NCI-H2029 treated with DMSO at 0.1 percent for 48 hours (cell line): Measurements from ENCODE around the gene NTM.
"Not testable (repeated sequence)": the region's sequence is repeated elsewhere in the genome, so short reads cannot be mapped to it uniquely, and the experiment has no call there.

Experiments used
- DNase-seq: peaks from one replicate; lab custom pipeline; 2025; lab: John Stamatoyannopoulos, UW

Gene NTM

DNA sequence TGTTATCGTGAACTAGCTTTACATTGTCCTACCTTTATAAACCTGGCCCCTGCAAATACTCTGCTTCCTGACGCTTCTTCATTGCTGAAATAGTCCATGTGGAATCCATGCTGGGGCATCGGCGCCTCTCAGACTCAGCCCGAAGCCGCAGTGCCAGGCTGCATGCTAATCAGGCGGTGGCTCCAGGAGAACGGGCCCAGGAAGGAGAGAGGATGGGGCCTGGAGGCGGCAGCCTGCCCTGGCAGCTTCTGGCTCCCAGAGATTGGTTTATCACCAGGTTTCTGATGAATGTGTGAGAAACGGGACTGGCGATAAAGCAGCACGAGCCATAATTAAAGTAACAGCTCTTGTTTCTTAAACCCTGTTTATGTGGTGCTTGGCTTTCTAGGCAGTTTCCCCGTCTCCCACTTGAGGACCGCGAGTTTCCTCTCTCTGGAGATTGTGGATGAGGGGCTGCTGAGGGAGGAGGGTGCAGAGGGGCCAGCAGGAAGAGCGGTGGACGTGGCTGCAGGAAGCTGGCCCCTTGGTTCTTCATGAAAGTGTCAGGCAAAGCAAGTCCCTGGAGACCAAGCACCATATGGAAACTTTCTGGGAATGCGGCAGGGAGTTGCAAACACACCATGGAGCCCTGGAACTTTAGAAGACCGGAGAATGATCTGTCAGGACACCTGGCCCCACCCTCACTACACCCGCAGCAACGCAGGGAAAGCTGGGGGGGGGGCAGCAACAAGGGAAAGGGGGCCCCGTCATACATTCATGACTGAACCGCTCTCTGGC lies 93.4 kb downstream of the NTM start:
- no peak for DNase-seq

- no peak for DNase-seq
These were observed 94.0 kb downstream of the NTM start for GRCh38 chr11:131464461-131464860.

GRCh38 chr11:131465039-131465438 lies 94.6 kb downstream of the NTM start:
- no peak for DNase-seq

DNA sequence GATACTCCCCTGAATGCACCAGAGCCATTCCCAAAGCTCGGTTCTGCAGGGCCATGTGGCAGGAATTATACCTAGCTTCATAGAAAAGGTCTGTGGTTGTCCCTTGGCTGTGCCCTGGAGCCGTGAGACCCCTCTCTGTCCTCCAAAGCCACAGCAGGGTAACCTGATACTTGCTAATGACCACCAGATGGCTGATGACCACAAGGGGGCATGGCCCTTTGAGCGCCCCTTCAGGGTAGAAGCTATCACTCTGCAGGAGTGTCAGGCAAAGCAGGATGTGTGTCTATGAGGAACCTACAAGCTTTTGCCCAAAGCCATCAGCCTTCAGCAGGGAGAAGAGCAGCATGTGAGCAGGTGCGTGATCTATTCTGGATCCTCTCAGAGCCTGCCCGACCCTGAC lies 95.3 kb downstream of the NTM start:
- no peak for DNase-seq

- no peak for DNase-seq
These were observed 97.4 kb downstream of the NTM start for GRCh38 chr11:131467645-131468394.

DNA sequence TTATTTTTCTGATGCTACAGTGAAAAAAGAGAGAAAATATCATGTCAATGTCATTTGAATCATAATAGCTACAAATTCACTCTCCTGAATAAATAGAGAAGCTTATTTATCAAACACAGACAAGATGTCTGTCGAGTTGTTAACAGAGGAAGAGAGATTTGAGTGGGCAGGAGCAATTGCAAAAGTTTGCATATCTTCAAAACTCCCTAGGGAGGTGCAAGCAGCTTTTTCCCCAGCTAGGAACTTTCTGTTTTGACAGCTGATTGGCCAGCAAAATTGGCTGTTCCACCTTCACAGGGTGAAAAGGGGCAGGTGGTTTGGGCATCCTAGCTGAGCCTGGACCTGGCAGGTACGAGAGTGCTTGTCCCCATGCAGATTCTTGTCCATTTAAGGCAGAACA lies 98.2 kb downstream of the NTM start:
- DNase-seq: no peak

DNA sequence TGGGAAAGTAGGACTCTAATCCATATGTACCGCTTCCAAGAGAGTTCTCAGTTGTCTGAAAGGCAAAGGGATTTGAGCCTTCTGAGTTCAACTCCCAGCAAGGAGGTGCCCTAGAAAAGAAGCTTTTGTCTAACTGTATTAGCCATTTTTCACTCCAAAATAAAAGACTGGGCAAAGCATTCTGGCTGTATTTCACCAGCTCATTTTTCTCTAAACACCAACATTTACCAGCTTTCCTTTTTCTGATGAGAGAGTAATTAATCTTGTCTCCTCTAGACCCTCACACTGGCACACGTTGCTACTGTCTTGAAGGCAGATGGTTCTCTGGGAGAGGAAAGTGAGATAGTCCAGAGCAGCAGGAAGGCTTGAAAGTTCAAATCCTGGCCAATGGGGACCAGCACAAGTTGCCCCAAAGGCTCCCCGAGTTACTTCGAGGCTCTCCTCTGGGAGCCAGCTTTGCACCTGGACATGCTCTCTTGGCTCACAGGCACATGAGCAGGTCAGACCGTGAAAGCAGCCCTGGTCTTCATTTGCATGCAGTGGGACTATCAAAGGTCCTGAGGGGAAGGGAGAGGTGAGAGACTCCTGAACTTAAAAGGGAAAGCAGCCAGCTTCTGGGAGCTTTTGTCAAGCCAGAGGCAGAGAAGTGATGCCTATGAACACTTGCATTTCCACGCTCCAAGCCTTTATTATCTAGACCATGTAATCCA lies 100.0 kb downstream of the NTM start:
- no peak for DNase-seq

- DNase-seq: no peak
These were observed 101.6 kb downstream of the NTM start for GRCh38 chr11:131471976-131472375.

GRCh38 chr11:131474947-131475346 lies 104.5 kb downstream of the NTM start:
- no peak for DNase-seq

DNA sequence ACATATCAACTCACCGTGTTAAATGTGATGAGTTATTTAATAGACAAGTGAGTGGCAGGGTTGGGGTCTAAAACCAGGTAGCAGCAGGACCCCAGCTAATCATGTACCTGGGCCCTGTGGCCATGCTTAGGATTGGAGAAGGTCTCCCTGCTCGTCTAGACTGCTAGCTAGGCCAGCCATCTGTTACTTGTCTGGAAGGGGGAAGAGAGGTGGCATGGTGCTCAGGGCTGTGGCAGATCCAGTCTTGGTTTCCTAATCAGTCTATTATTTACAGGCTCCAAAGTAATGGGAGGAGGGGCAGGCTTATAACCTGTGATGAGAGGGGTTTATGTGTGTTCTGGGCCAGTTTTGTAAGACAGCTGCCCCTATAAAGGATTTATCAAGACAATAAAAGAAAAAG lies 105.9 kb downstream of the NTM start:
- no peak for DNase-seq

DNA sequence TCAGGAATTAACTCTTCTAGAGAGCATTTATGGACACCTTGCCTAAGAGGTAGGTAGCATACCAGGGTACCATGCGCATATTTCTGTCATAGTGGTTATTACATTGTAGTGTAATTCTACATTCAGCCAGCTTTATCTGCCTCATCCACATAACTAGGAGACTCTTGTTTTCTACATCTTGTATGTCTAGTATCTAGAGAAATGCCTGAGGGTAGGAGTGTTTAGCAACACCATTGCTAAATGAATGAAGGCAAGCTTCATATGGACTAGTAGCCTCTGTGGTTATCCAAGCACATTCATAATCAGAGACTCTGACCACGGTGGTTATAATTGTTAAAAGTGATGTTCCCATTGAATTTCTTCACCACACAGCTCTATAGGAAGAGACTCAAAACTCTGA lies 107.9 kb downstream of the NTM start:
- DNase-seq: no peak

- DNase-seq: no peak
These were observed 110.9 kb downstream of the NTM start for GRCh38 chr11:131481303-131481702.

- DNase-seq: no peak
These were observed 111.6 kb downstream of the NTM start for GRCh38 chr11:131481971-131482370.

GRCh38 chr11:131483453-131483852 lies 113.0 kb downstream of the NTM start:
- DNase-seq: no peak

GRCh38 chr11:131483877-131484276 lies 113.5 kb downstream of the NTM start:
- DNase-seq: no peak

GRCh38 chr11:131486100-131486499 lies 115.7 kb downstream of the NTM start:
- no peak for DNase-seq

DNA sequence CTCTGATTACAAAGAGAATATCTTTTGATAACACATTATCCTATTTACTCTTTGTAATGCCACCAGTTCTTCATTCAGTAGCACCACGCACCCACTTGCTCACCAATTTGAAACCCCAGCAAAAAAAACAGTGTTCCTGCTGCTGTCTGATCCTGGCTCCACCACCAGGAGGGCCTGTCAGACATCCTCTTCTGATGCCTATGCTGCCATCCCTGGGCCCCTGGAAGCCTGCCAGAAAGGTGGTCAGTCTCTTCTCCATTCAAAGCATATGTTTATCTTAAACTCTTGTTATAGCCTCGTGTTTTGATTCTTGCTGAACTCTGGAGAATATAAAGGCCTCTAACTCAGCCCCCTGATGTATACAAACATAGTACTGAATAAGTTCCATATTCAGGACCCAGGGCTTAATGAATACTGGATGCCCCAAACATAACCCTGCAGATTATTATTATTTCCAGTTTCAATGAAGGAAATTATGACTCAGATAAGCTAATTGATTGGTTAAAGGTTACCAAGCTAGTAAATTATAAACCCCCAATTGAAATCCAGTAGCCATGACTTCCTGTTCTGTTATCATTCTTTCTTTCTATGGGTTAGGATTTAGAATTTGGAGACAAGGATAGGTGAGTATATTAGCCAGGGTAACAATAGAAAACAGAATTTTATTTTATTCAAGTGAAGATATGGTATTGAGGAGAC lies 116.7 kb downstream of the NTM start:
- no peak for DNase-seq

DNA sequence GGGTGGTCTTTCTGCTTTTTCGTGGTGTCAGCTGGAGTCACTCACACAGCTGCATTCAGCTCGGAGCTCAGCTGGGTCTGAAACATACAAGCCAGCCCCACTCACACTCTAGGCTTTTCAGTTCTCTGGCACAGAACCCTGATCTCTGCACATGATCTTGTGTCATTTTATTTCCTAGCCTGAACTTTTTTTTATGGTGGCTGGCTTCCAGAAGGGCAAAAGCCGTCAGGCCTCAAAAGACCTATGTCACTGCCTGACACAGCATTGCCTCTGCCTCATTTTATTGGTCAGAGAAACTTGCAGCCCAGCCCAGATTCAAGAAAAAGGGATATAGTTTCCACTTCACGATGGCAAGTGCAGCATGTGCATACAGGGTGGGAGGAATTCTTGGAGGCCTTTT lies 117.8 kb downstream of the NTM start:
- DNase-seq: no peak

DNA sequence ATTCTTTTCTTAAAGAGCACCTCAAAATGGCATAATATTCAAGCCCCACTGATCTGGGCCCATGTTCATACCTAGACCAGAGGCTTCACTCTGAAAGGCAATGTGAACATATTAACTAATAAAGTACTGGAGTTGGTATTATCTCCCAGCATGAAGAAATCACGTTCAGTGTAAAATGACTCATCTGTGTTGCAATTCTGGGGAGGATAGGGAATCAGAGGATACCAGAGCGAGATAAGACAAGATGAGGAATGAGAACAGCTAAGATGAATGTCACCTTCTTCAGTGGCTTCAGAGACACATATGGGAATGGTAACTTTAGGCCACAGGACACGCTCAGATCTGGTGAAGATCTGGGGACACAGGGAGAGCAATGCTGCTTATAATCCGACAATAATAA lies 121.1 kb downstream of the NTM start:
- no peak for DNase-seq

GRCh38 chr11:131495423-131495822 lies 125.0 kb downstream of the NTM start:
- no peak for DNase-seq

DNA sequence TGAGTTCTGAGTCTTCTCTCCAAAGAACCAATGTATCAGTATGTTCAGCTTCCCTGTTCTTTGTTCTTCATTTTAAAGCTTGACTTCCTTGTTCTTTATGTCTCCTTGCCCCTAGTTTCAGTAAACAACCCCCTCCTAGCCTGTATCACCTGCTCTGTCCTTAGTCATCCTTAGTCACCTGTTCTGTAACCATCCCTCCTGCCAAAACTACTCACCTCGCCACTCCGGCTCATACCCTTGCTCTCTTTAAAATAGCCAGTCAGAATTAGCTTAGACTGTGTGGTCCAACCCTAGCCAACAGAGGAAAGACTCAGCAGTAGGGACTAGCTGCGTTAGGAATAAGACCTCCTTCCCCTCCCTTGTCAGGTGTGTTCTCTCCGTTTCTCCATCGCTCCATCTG lies 127.3 kb downstream of the NTM start:
- not testable (repeated sequence) for DNase-seq

DNA sequence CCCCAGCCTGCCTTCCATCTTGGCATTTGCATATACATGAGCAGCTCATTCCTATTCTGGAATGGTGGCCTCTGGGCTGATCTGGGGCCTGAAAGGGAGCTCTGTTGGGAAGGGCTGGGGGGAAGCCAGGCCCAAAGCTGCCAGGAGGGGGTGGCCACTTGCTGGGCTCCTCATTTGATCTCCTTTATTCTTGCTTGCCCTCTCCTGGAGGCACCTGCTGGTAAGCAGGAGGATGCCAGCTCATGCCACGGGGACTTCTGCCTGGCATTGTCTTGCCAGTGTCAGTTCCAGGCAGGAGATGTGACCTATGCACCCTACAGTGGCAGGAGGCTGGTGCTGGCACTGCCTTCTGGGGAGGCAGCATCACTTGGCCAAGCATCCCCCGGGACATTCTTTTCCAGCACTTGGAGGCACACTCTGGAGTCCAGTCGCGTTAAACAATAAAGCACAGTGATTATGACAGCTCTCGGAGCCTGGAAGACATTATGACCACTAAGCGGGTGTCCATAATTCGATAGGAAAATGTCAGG lies 128.3 kb downstream of the NTM start:
- no peak for DNase-seq
